GM12878 (cell line): ENCODE data around the gene VPS13C. TPM values are rescaled to one million over a fixed set of nuclear protein-coding genes. Genes with fewer than 3 reads are reported as not detected.

Source experiments
- ATAC-seq: fragments of 200-7000 bp; cut with Tn5 transposase; 3 replicates; pipeline ENCODE4 v1.9.1; 2020; ENCODE audit warnings: mild to moderate bottlenecking, moderate library complexity
- BruUV-seq: library from RNA; stranded (reverse); fragments of 400-500 nt; replicated peaks from 2 replicates; lab custom pipeline; 2021; lab: Mats Ljungman, UMichigan
- CTCF ChIA-PET: fragments of 300-600 bp; sonication (Branson Sonifier 250); formaldehyde crosslinking; extraction: SDS; loops from one replicate; lab custom pipeline; 2021; ENCODE audit warnings: inconsistent platforms; lab: Yijun Ruan, JAX
- POLR2A ChIA-PET: fragments of 350-600 bp; formaldehyde crosslinking; extraction: SDS; loops from one replicate; lab custom pipeline; 2021; ENCODE audit warnings: inconsistent platforms; lab: Charles Lee
- RAD21 ChIA-PET: fragments of 300-600 bp; sonication (Branson Sonifier 250); formaldehyde crosslinking; loops from one replicate; lab custom pipeline; 2023; ENCODE audit warnings: antibody characterized with exemption; ENCODE audit not compliant: unreplicated experiment; lab: Charles Lee
- SMC1A ChIA-PET: fragments of 300-600 bp; sonication (Branson Sonifier 250); formaldehyde crosslinking; loops from one replicate; lab custom pipeline; 2023; ENCODE audit not compliant: unreplicated experiment, uncharacterized antibody; lab: Charles Lee
- DNase-seq: peaks from one replicate; pipeline ENCODE4 v3.0.0-alpha.2; 2011; ENCODE audit warnings: low read depth, low spot score
- FAIRE-seq: peaks from 3 replicates; lab custom pipeline; 2011; peaks lifted over from hg19 to GRCh38; lab: Jason Lieb, UNC
- H2AFZ ChIP-seq: 2 replicates; pipeline ENCODE4 v1.6.0; 2011; ENCODE audit warnings: low read depth, low read length, control low read depth; ENCODE audit not compliant: control insufficient read depth
- H3K27ac ChIP-seq: 2 replicates; pipeline ENCODE4 v1.5.1; 2011; ENCODE audit warnings: control low read depth; ENCODE audit not compliant: control insufficient read depth, insufficient read depth
- H3K27me3 ChIP-seq, 2 experiments: replicated peaks in 1 of 2; 2 replicates each; pipeline versions ENCODE4 v1.6.0 to v1.6.1; 2011; ENCODE audit warnings: low read length in 1 of 2; ENCODE audit not compliant: control insufficient read depth in 2 of 2, insufficient read depth in 2 of 2
- H3K36me3 ChIP-seq, 2 experiments: 2 replicates each; pipeline ENCODE4 v1.5.1; 2011; ENCODE audit warnings: low read length in 1 of 2; ENCODE audit not compliant: control insufficient read depth in 2 of 2, insufficient read depth in 2 of 2
- H3K4me1 ChIP-seq: 2 replicates; pipeline ENCODE4 v1.6.1; 2011; ENCODE audit warnings: mild to moderate bottlenecking, low read length, moderate library complexity, mixed read lengths; ENCODE audit not compliant: control insufficient read depth, insufficient read depth
- H3K4me2 ChIP-seq: 2 replicates; pipeline ENCODE4 v1.6.0; 2011; ENCODE audit warnings: control low read depth; ENCODE audit not compliant: control insufficient read depth, insufficient read depth
- H3K4me3 ChIP-seq: fragments of 200-600 bp; sonication (generic); 2 replicates; pipeline ENCODE4 v1.5.1; 2016
- H3K79me2 ChIP-seq: 2 replicates; pipeline ENCODE4 v1.6.0; 2011; ENCODE audit warnings: low read length; ENCODE audit not compliant: control insufficient read depth, insufficient read depth
- H3K9ac ChIP-seq: 2 replicates; pipeline ENCODE4 v1.8.0; 2011; ENCODE audit warnings: low read length, control low read depth, mixed read lengths; ENCODE audit not compliant: control insufficient read depth, insufficient read depth
- H3K9me3 ChIP-seq: replicated peaks from 3 replicates; pipeline ENCODE4 v1.5.1; 2011; ENCODE audit warnings: mild to moderate bottlenecking, low read length; ENCODE audit not compliant: control insufficient read depth, insufficient read depth
- H4K20me1 ChIP-seq: 2 replicates; pipeline ENCODE4 v1.6.0; 2011; ENCODE audit not compliant: control insufficient read depth, insufficient read depth
- EED ChIP-seq: sonication (generic); IDR thresholded peaks from 2 replicates; pipeline ENCODE4 v1.6.1; 2016; ENCODE audit warnings: antibody characterized with exemption, low read depth
- MYC ChIP-seq: IDR thresholded peaks from 2 replicates; pipeline ENCODE4 v1.6.1; 2011; ENCODE audit warnings: mild to moderate bottlenecking, low read length, moderate library complexity, inconsistent platforms; ENCODE audit not compliant: insufficient read depth, insufficient replicate concordance, insufficient read length, severe bottlenecking
- NFYB ChIP-seq: IDR thresholded peaks from 2 replicates; pipeline ENCODE4 v1.6.1; 2011; ENCODE audit warnings: low read depth, mild to moderate bottlenecking, low read length, improper control_type of control experiment, moderate library complexity; ENCODE audit not compliant: insufficient read depth
- SIN3A ChIP-seq: IDR thresholded peaks from 2 replicates; pipeline ENCODE4 v1.6.1; 2012; ENCODE audit warnings: low read depth, low read length, improper control_type of control experiment
- SRF ChIP-seq, 2 experiments: IDR thresholded peaks; 2 replicates each; pipeline ENCODE4 v1.6.1; 2011; ENCODE audit warnings: low read depth in 2 of 2, low read length in 2 of 2, mild to moderate bottlenecking in 1 of 2, moderate library complexity in 1 of 2
- YY1 ChIP-seq: IDR thresholded peaks from 2 replicates; pipeline ENCODE4 v1.6.1; 2011; ENCODE audit warnings: low read depth, mild to moderate bottlenecking, low read length
- WGBS: methylation state at CpG from one replicate; pipeline ENCODE4 v1.1.6; 2016; ENCODE audit warnings: low lambda C conversion rate; ENCODE audit not compliant: insufficient replicate concordance, insufficient coverage; ENCODE audit errors: missing lambda C conversion rate; 5-methylcytosine and 5-hydroxymethylcytosine counted together
- in situ Hi-C: fragments of 300-500 bp; cut with MboI; formaldehyde crosslinking; loops from 9 replicates; pipeline ENCODE4 v1.14.3; 2018; ENCODE audit warnings: mixed read lengths
- intact Hi-C: fragments of 100-400 bp; cut with micrococcal nuclease; formaldehyde crosslinking; loops from one replicate; pipeline ENCODE4 v1.14.2; 2022; ENCODE audit not compliant: unreplicated experiment
- polyA plus RNA-seq, 11 experiments: library from polyadenylated mRNA; depleted of rRNA in 4 of 11; unstranded in 6 of 11; stranded (reverse) in 5 of 11; fragments of >200 nt; fragmentation: Nextera tagmentation in 4 of 11; fragmentation: Illumina TruSeq in 1 of 11; extraction: Ambion mirVana in 4 of 11; extraction: Trizol in 1 of 11; gene quantifications; 1 replicate in 1 of 11; 2 replicates in 10 of 11; pipeline versions ENCODE4 v1.2.1 to v1.2.3, GENCODE V29; 2011 to 2016; ENCODE audit warnings: inconsistent platforms in 2 of 11, missing spikeins in 2 of 11, low read depth in 1 of 11
- total RNA-seq, 4 experiments: library from RNA; depleted of rRNA in 3 of 4; stranded (reverse); fragments of >200 nt in 3 of 4; fragmentation: Illumina TruSeq in 1 of 4; extraction: Trizol in 1 of 4; gene quantifications; 2 replicates each; pipeline versions ENCODE4 v1.2.1 to v1.2.3, GENCODE V29; 2013 to 2021
- TF ChIP-seq, protein P1 (sequence below): fragments of 450-650 bp; IDR thresholded peaks from 2 replicates; pipeline ENCODE4 v1.6.1; 2014; ENCODE audit warnings: mild to moderate bottlenecking
- TF ChIP-seq, protein P2 (sequence below): fragments of 450-650 bp; IDR thresholded peaks from 2 replicates; pipeline ENCODE4 v1.6.1; 2017; ENCODE audit warnings: low read depth, mild to moderate bottlenecking, moderate library complexity
- TF ChIP-seq, protein P3 (sequence below): IDR thresholded peaks from 2 replicates; pipeline ENCODE4 v1.6.1; 2012; ENCODE audit warnings: low read depth, low read length, improper control_type of control experiment

The VPS13C gene
- total and polyA plus RNA-seq, 10 of the 15 experiments (the other 5 are each of a cell fraction or from before 2014, with no cell fraction given), result 9.3 to 53.1 (median 31.8) TPM

- H3K4me1 ChIP-seq, result no peaks in the 10 kb centered on the region
- 0% methylated on average over 2 of the region's 2 CpGs for WGBS
- H3K9me3 ChIP-seq, result no peaks in the 10 kb centered on the region
- no peaks in the 10 kb centered on the region for H3K27me3 ChIP-seq
- BruUV-seq, result no TSS peak
- DNase-seq (no peak), ATAC-seq (no peak), FAIRE-seq (no peak)
- no peak overlapping the region for H3K27ac ChIP-seq
- H3K4me3 ChIP-seq, result no peak overlapping the region
- POLR2A ChIA-PET, result no interaction called here
- no peak overlapping the region for H3K9ac ChIP-seq
- H2AFZ ChIP-seq, result no peak overlapping the region
- SMC1A ChIA-PET, result interaction anchor here (0.8 kb wide), 1 partner anchor 16 kb away, joined by 3 read pairs; no protein-coding TSS in a partner anchor
- no peaks in the 10 kb centered on the region for H4K20me1 ChIP-seq
- intact Hi-C loops, result no loop called here
- CTCF ChIA-PET, result no interaction called here
- H3K79me2 ChIP-seq, result no peaks in the 10 kb centered on the region
- TF ChIP-seq EED (no peak), NFYB (no peak)
- in situ Hi-C loops, result no loop called here
- H3K4me2 ChIP-seq, result no peak overlapping the region
- RAD21 ChIA-PET, result no interaction called here
- no peaks in the 10 kb centered on the region for H3K36me3 ChIP-seq
Observed at GRCh38 chr15:62108411-62108810, 48.2 kb upstream of the VPS13C start.

DNA sequence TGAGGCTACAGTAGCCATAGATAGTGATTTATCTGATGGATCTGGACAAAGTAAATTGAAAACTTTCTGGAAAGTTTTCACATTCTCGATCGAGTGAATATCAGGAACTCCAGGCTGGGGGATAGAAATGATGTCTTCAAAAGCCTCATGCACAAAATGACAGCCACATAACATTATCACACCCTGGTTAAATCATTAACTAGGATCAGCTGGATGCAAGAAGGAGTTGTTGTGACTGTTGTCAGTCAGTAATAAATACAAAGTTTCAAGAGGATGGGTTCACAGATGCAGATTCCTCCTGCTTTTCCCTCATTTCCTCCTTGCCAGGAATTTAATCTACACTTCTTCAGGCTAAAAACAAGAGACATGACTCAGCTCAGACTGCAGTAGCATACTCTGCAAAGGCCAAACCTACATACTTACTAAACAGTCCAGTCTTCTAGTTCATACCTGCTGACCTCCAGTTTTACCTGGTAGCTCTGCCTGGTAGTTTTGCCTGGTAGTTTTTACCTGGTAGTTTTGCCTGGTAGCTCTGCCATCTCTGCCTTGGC is 47.4 kb upstream of the VPS13C start:
- ATAC-seq (no peak), DNase-seq (no peak), FAIRE-seq (no peak)
- no peaks in the 10 kb centered on the region for H3K9me3 ChIP-seq
- H3K36me3 ChIP-seq, result no peaks in the 10 kb centered on the region
- no TSS peak for BruUV-seq
- no peaks in the 10 kb centered on the region for H3K79me2 ChIP-seq
- no peak overlapping the region for H3K27ac ChIP-seq
- H3K27me3 ChIP-seq, result no peaks in the 10 kb centered on the region; a peak in 1 of 4 replicates
- ChIA-PET POLR2A (no interaction called here), SMC1A (interaction anchor here (0.8 kb wide), 1 partner anchor 17 kb away, joined by 3 read pairs; no protein-coding TSS in a partner anchor), RAD21 (interaction anchor here (0.8 kb wide), 1 partner anchor 34 kb away, joined by 3 read pairs; no protein-coding TSS in a partner anchor), CTCF (no interaction called here)
- no peak overlapping the region for H2AFZ ChIP-seq
- intact Hi-C loops (no loop called here), in situ Hi-C loops (no loop called here)
- WGBS, result 25% methylated on average over 2 of the region's 2 CpGs
- no peaks in the 10 kb centered on the region for H4K20me1 ChIP-seq
- H3K9ac ChIP-seq, result no peak overlapping the region
- H3K4me1 ChIP-seq, result no peaks in the 10 kb centered on the region
- H3K4me3 ChIP-seq, result no peak overlapping the region
- H3K4me2 ChIP-seq, result no peak overlapping the region
- TF ChIP-seq YY1 (no peak), MYC (no peak), SRF (IDR thresholded peaks at IDR 0.05; ENCODE audit: low read depth in 2 of 2, low read length in 2 of 2) (no peak), SIN3A (no peak)
- TF ChIP-seq, protein P1, sequence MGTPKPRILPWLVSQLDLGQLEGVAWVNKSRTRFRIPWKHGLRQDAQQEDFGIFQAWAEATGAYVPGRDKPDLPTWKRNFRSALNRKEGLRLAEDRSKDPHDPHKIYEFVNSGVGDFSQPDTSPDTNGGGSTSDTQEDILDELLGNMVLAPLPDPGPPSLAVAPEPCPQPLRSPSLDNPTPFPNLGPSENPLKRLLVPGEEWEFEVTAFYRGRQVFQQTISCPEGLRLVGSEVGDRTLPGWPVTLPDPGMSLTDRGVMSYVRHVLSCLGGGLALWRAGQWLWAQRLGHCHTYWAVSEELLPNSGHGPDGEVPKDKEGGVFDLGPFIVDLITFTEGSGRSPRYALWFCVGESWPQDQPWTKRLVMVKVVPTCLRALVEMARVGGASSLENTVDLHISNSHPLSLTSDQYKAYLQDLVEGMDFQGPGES, result no peak
- TF ChIP-seq, protein P2, sequence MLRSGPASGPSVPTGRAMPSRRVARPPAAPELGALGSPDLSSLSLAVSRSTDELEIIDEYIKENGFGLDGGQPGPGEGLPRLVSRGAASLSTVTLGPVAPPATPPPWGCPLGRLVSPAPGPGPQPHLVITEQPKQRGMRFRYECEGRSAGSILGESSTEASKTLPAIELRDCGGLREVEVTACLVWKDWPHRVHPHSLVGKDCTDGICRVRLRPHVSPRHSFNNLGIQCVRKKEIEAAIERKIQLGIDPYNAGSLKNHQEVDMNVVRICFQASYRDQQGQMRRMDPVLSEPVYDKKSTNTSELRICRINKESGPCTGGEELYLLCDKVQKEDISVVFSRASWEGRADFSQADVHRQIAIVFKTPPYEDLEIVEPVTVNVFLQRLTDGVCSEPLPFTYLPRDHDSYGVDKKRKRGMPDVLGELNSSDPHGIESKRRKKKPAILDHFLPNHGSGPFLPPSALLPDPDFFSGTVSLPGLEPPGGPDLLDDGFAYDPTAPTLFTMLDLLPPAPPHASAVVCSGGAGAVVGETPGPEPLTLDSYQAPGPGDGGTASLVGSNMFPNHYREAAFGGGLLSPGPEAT, result no peak
- TF ChIP-seq, protein P3, sequence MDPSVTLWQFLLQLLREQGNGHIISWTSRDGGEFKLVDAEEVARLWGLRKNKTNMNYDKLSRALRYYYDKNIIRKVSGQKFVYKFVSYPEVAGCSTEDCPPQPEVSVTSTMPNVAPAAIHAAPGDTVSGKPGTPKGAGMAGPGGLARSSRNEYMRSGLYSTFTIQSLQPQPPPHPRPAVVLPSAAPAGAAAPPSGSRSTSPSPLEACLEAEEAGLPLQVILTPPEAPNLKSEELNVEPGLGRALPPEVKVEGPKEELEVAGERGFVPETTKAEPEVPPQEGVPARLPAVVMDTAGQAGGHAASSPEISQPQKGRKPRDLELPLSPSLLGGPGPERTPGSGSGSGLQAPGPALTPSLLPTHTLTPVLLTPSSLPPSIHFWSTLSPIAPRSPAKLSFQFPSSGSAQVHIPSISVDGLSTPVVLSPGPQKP, result no peak
